A549 (cell line): Measurements from ENCODE around the gene RNF41. TPM values are rescaled to one million over a fixed set of nuclear protein-coding genes. Genes with fewer than 3 reads are reported as not detected.

Experiments used
- ATAC-seq, 2 experiments: fragments of 200-7000 bp in 1 of 2; fragments of >200 bp in 1 of 2; cut with Nextera tagmentation in 1 of 2; cut with Tn5 transposase in 1 of 2; 3 replicates each; pipeline versions ENCODE4 v1.8.0 to v1.9.1; 2018 to 2020; ENCODE audit warnings: mild to moderate bottlenecking in 1 of 2, moderate library complexity in 1 of 2
- CTCF ChIA-PET: fragments of 300-600 bp; sonication (Branson Sonifier 250); formaldehyde crosslinking; extraction: SDS; loops from one replicate; lab custom pipeline; 2021; ENCODE audit warnings: antibody characterized with exemption, inconsistent platforms; lab: Yijun Ruan, JAX
- POLR2A ChIA-PET: fragments of 350-600 bp; formaldehyde crosslinking; extraction: SDS; loops from one replicate; lab custom pipeline; 2021; ENCODE audit warnings: antibody characterized with exemption, inconsistent platforms; lab: Yijun Ruan, JAX
- DNase-seq, 2 experiments: peaks; one replicate each; pipeline versions ENCODE4 v3.0.0 to v3.0.0-alpha.2; 2011 to 2016; ENCODE audit warnings: low read depth in 1 of 2, low spot score in 1 of 2
- FAIRE-seq: peaks from 2 replicates; lab custom pipeline; 2011; peaks lifted over from hg19 to GRCh38; lab: Jason Lieb, UNC
- H3K27ac ChIP-seq, 2 experiments: fragments of >200 bp; sonication (Bioruptor Twin); formaldehyde crosslinking; 3 replicates each; pipeline ENCODE4 v1.5.1; 2016 to 2017
- H3K4me1 ChIP-seq: fragments of >200 bp; sonication (Bioruptor Twin); formaldehyde crosslinking; 3 replicates; pipeline ENCODE4 v1.6.1; 2016
- H3K4me2 ChIP-seq: fragments of >200 bp; sonication (Bioruptor Twin); formaldehyde crosslinking; 3 replicates; pipeline ENCODE4 v1.6.1; 2016
- H3K4me3 ChIP-seq: fragments of >200 bp; sonication (Bioruptor Twin); formaldehyde crosslinking; 3 replicates; pipeline ENCODE4 v1.5.1; 2016
- H3K9me3 ChIP-seq: fragments of >200 bp; sonication (Bioruptor Twin); formaldehyde crosslinking; 3 replicates; pipeline ENCODE4 v1.6.1; 2016
- CBX2 ChIP-seq: fragments of 200-600 bp; sonication (generic); IDR thresholded peaks from 2 replicates; pipeline ENCODE4 v1.6.1; 2016; ENCODE audit warnings: low read depth, mild to moderate bottlenecking, borderline replicate concordance
- ESRRA ChIP-seq: fragments of 150-350 bp; IDR thresholded peaks from 2 replicates; pipeline ENCODE4 v1.6.1; 2014; ENCODE audit warnings: mild to moderate bottlenecking, low read length, borderline replicate concordance
- FOSB ChIP-seq: fragments of 250-450 bp; sonication (Bioruptor Pico); IDR thresholded peaks from 2 replicates; pipeline ENCODE4 v1.5.0; 2020; ENCODE audit warnings: mild to moderate bottlenecking, moderate library complexity
- FOSL2 ChIP-seq, 2 experiments: fragments of 450-650 bp in 1 of 2; fragments of >200 bp in 1 of 2; sonication (Bioruptor Twin) in 1 of 2; formaldehyde crosslinking; IDR thresholded peaks; 2 replicates each; pipeline versions ENCODE4 v1.5.0 to v1.6.1; 2016 to 2020; ENCODE audit warnings: mild to moderate bottlenecking in 1 of 2, moderate library complexity in 1 of 2
- HDAC2 ChIP-seq: fragments of 200-600 bp; sonication (generic); IDR thresholded peaks from 2 replicates; pipeline ENCODE4 v1.6.1; 2016
- HEYL ChIP-seq: fragments of 250-450 bp; sonication (Bioruptor Pico); IDR thresholded peaks from 2 replicates; pipeline ENCODE4 v1.8.0; 2021; ENCODE audit warnings: mild to moderate bottlenecking, moderate library complexity
- JUN ChIP-seq, 2 experiments: fragments of >200 bp; sonication (Bioruptor Twin); formaldehyde crosslinking; IDR thresholded peaks; 2 replicates in 1 of 2; 3 replicates in 1 of 2; pipeline ENCODE4 v1.6.1; 2016 to 2017
- KDM1A ChIP-seq: fragments of 200-600 bp; sonication (generic); IDR thresholded peaks from 2 replicates; pipeline ENCODE4 v1.6.1; 2016; ENCODE audit warnings: low read depth, mild to moderate bottlenecking
- MAFK ChIP-seq: fragments of 450-650 bp; IDR thresholded peaks from 2 replicates; pipeline ENCODE4 v1.6.1; 2014; ENCODE audit not compliant: partially characterized antibody
- MAZ ChIP-seq: fragments of 150-350 bp; IDR thresholded peaks from 2 replicates; pipeline ENCODE4 v1.6.1; 2014; ENCODE audit warnings: antibody characterized with exemption, low read depth, low read length, borderline replicate concordance
- MYC ChIP-seq: IDR thresholded peaks from 2 replicates; pipeline ENCODE4 v1.6.1; 2012; ENCODE audit warnings: mild to moderate bottlenecking, inconsistent platforms, low read length, improper control_type of control experiment, borderline replicate concordance
- POLR2AphosphoS2 ChIP-seq: conservative IDR thresholded peaks from 2 replicates; pipeline ENCODE4 v1.6.1; 2012; ENCODE audit warnings: low read length, improper control_type of control experiment, inconsistent platforms
- RFX5 ChIP-seq: fragments of 450-650 bp; IDR thresholded peaks from 2 replicates; pipeline ENCODE4 v1.7.1; 2014; ENCODE audit warnings: antibody characterized with exemption, mild to moderate bottlenecking, moderate library complexity
- RNF2 ChIP-seq: fragments of 200-600 bp; sonication (generic); IDR thresholded peaks from 2 replicates; pipeline ENCODE4 v1.6.1; 2016; ENCODE audit warnings: low read depth, mild to moderate bottlenecking, antibody characterized with exemption, moderate library complexity, borderline replicate concordance
- SMC3 ChIP-seq: fragments of >200 bp; sonication (Bioruptor Twin); formaldehyde crosslinking; IDR thresholded peaks from 3 replicates; pipeline ENCODE4 v1.6.1; 2018; ENCODE audit warnings: inconsistent platforms
- TP53 ChIP-seq: fragments of 250-450 bp; sonication (Bioruptor Pico); IDR thresholded peaks from 2 replicates; pipeline ENCODE4 v1.5.0; 2021; ENCODE audit warnings: mild to moderate bottlenecking, moderate library complexity
- ZFP36 ChIP-seq: fragments of 450-650 bp; IDR thresholded peaks from 2 replicates; pipeline ENCODE4 v1.6.1; 2014; ENCODE audit warnings: borderline replicate concordance; ENCODE audit not compliant: partially characterized antibody
- WGBS: methylation state at CpG from one replicate; pipeline ENCODE4 v1.1.6; 2017; ENCODE audit errors: missing lambda C conversion rate; 5-methylcytosine and 5-hydroxymethylcytosine counted together
- polyA plus RNA-seq, 4 experiments: library from polyadenylated mRNA; depleted of rRNA in 3 of 4; stranded (reverse); fragments of >200 nt; fragmentation: RNase III in 1 of 4; extraction: RNeasy Plus Mini Kit Qiagen cat#74134 plus additional on column Dnase treatment in 1 of 4; gene quantifications; 2 replicates in 3 of 4; 3 replicates in 1 of 4; pipeline ENCODE4 v1.2.3, GENCODE V29; 2011 to 2017
- TF ChIP-seq, protein P1 (sequence below): IDR thresholded peaks from 2 replicates; pipeline ENCODE4 v1.6.1; 2012
- TF ChIP-seq, protein P2 (sequence below): fragments of 250-450 bp; sonication (Bioruptor Pico); IDR thresholded peaks from 2 replicates; pipeline ENCODE4 v1.5.0; 2020; ENCODE audit warnings: low read depth, mild to moderate bottlenecking, moderate library complexity
- TF ChIP-seq, protein P3 (sequence below): fragments of >200 bp; sonication (Bioruptor Twin); formaldehyde crosslinking; IDR thresholded peaks from 2 replicates; pipeline ENCODE4 v1.6.1; 2016
- TF ChIP-seq, protein P4 (sequence below): IDR thresholded peaks from 2 replicates; pipeline ENCODE4 v1.6.1; 2012
- TF ChIP-seq, protein P5 (sequence below): fragments of >200 bp; sonication (Bioruptor Twin); formaldehyde crosslinking; IDR thresholded peaks from 3 replicates; pipeline ENCODE4 v1.6.1; 2016

The RNF41 gene
- polyA plus RNA-seq, 2 of the 4 experiments (the other 2 are of a cell fraction), result 21.7 to 47.8 TPM

DNA sequence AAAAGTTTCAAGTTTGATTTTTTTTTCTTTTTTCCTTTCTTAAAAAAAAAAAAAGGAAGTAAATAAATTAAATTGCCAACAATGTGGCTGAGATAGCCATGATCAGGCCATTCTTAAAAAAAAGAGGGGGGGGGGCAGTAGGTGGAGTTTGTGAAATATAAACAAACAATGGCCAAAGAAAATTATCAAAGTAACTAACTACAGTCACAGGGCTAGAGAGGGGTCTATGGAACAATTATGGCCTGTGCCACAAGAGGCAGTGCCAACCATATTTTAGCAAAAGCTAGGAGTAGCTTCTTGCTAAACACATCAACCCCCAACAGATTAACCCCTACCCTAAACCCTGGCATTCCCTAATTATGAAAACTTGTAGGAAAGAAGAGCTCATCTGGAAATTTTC lies 16.3 kb downstream of the RNF41 start (continued):
- no peak for TF ChIP-seq MYC

DNA sequence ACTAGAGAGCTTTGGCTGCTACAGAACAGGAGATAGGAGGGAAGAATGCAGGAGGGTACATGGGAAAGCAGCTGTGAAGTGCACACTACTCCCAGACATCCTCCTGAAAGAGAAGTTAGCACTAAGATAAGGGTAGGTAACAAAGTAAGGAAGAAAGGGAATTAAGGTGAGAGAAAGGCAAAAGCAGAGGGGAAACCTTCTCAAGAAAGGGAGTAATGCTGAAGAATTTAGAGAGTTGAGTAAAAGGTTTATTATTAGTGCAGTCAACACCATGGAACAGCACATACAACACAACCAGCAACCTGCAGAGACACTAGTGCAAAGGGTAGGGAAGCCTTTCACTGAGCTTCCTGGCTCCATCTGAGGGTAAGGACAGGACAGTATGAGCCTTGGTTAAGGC lies 17.4 kb downstream of the RNF41 start:
- Histone ChIP-seq H3K4me3 (no peak overlapping the region), H3K9me3 (no peaks in the 10 kb centered on the region), H3K4me2 (no peak overlapping the region), H3K27ac (no peak overlapping the region), H3K4me1 (no peaks in the 10 kb centered on the region)
- CTCF ChIA-PET, result interaction anchor here (0.7 to 6.1 kb wide), 11 partner anchors 8 to 259 kb away, joined by 3 to 77 read pairs (median 6); partner anchors contain the start of genes ANKRD52, RNF41 and SMARCC2
- ATAC-seq, result no peak
- no peak for TF ChIP-seq RFX5
- TF ChIP-seq POLR2AphosphoS2, result no peak
- TF ChIP-seq FOSB (CRISPR knock-in tag), result no peak
- no peak for TF ChIP-seq JUN (IDR thresholded peaks at IDR 0.05)
- TF ChIP-seq, protein P1, sequence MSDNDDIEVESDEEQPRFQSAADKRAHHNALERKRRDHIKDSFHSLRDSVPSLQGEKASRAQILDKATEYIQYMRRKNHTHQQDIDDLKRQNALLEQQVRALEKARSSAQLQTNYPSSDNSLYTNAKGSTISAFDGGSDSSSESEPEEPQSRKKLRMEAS, result no peak
- TF ChIP-seq KDM1A, result no peak
- TF ChIP-seq CBX2, result no peak
- no peak for TF ChIP-seq MAZ
- TF ChIP-seq, protein P2, sequence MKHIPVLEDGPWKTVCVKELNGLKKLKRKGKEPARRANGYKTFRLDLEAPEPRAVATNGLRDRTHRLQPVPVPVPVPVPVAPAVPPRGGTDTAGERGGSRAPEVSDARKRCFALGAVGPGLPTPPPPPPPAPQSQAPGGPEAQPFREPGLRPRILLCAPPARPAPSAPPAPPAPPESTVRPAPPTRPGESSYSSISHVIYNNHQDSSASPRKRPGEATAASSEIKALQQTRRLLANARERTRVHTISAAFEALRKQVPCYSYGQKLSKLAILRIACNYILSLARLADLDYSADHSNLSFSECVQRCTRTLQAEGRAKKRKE (CRISPR knock-in tag), result no peak
- TF ChIP-seq FOSL2 (IDR thresholded peaks at IDR 0.05), result no peak
- TF ChIP-seq FOSL2 (CRISPR knock-in tag; IDR thresholded peaks at IDR 0.05), result no peak
- POLR2A ChIA-PET, result interaction anchor here (3.4 kb wide), 1 partner anchor 17 kb away, joined by 17 read pairs; the partner anchor contains the start of gene RNF41
- DNase-seq, result no peak
- FAIRE-seq, result no peak

DNA sequence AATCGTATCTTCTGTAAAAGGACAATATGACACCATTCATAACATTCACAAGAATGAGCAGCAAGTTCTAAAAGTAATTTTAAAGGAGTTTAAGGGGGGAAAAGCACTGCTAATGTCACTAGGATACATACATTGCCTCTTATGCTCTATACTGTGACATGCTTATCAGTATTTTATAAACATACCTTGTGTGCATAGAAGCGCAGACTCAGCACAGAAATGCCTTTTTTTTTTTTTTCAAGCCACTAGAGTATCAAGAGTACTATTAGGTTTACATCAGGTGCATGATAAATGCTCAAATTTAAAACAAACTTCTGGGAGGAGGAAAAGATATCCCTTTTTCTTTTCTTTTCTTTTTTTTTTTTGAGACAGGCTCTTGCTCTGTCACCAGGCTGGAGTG lies 18.9 kb downstream of the RNF41 start:
- no peak overlapping the region for H3K4me2 ChIP-seq
- H3K27ac ChIP-seq, result no peak overlapping the region
- peak; percentile 57 for TF ChIP-seq MAFK
- TF ChIP-seq, protein P3, sequence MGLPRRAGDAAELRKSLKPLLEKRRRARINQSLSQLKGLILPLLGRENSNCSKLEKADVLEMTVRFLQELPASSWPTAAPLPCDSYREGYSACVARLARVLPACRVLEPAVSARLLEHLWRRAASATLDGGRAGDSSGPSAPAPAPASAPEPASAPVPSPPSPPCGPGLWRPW, result no peak
- TF ChIP-seq, all 56 proteins: peak for 1
- Histone ChIP-seq H3K9me3 (no peaks in the 10 kb centered on the region), H3K4me3 (no peak overlapping the region), H3K4me1 (no peaks in the 10 kb centered on the region)
- CTCF ChIA-PET, result interaction anchor here (0.7 to 2.7 kb wide), 5 partner anchors 10 to 167 kb away, joined by 3 to 10 read pairs (median 4); no protein-coding TSS in a partner anchor
- FAIRE-seq, result no peak
- no peak for DNase-seq
- no peak for ATAC-seq
- POLR2A ChIA-PET, result interaction anchor here (3.4 kb wide), 1 partner anchor 19 kb away, joined by 17 read pairs; the partner anchor contains the start of gene RNF41
- WGBS, result 81% methylated on average over 2 of the region's 2 CpGs

DNA sequence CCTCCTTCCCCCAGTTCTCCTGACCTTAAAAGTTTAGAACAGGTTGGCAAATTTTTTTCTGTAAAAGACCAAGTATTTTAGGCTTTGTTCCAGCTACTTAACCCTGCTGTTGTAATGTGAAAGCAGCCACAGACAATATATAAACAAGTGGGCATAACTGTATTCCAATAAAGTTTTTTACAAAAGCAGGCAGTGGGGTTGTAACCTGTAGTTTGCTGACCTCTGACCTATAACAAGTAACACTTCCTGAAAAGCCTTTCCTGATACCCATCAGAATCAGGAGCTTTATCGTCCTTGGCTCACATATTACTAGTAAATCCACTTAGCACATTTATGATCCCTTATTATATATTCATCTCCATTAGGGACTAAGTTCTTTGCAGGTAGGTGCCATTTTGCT lies 19.4 kb downstream of the RNF41 start:
- TF ChIP-seq HEYL (CRISPR knock-in tag), result no peak
- no peak for TF ChIP-seq ZFP36
- TF ChIP-seq ESRRA, result no peak
- TF ChIP-seq, protein P4, sequence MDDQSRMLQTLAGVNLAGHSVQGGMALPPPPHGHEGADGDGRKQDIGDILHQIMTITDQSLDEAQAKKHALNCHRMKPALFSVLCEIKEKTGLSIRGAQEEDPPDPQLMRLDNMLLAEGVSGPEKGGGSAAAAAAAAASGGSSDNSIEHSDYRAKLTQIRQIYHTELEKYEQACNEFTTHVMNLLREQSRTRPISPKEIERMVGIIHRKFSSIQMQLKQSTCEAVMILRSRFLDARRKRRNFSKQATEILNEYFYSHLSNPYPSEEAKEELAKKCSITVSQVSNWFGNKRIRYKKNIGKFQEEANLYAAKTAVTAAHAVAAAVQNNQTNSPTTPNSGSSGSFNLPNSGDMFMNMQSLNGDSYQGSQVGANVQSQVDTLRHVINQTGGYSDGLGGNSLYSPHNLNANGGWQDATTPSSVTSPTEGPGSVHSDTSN, result no peak
- no peak for TF ChIP-seq RNF2
- TF ChIP-seq, protein P5, sequence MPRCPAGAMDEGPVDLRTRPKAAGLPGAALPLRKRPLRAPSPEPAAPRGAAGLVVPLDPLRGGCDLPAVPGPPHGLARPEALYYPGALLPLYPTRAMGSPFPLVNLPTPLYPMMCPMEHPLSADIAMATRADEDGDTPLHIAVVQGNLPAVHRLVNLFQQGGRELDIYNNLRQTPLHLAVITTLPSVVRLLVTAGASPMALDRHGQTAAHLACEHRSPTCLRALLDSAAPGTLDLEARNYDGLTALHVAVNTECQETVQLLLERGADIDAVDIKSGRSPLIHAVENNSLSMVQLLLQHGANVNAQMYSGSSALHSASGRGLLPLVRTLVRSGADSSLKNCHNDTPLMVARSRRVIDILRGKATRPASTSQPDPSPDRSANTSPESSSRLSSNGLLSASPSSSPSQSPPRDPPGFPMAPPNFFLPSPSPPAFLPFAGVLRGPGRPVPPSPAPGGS, result no peak
- no peak for TF ChIP-seq SMC3
- no peak for TF ChIP-seq TP53
- no peak for TF ChIP-seq HDAC2
- no peak for TF ChIP-seq KDM1A
- TF ChIP-seq, all 56 proteins: peak for 0
- H3K4me2 ChIP-seq, result no peak overlapping the region
- ChIA-PET CTCF (interaction anchor here (0.8 to 2.7 kb wide), 8 partner anchors 10 to 82 kb away, joined by 3 to 19 read pairs (median 4); partner anchors contain the start of gene SMARCC2), POLR2A (interaction anchor here (3.4 kb wide), 1 partner anchor 19 kb away, joined by 17 read pairs; the partner anchor contains the start of gene RNF41)
- H3K4me1 ChIP-seq, result no peaks in the 10 kb centered on the region
- ATAC-seq (no peak), DNase-seq (no peak), FAIRE-seq (no peak)
- no peak overlapping the region for H3K4me3 ChIP-seq
- H3K9me3 ChIP-seq, result no peaks in the 10 kb centered on the region
- 93% methylated on average over 1 of the region's 1 CpG for WGBS
- no peak overlapping the region for H3K27ac ChIP-seq
